Glutamatergic neuron (in vitro differentiated cells): Measurements from ENCODE around the gene FRMD4A. TPM values are rescaled to one million over a fixed set of nuclear protein-coding genes. Genes with fewer than 3 reads are reported as not detected.

Source experiments
- DNase-seq: peaks from one replicate; pipeline ENCODE4 v3.0.0; 2022
- H3K27ac Mint-ChIP-seq: one replicate; pipeline ENCODE4 v1.8.0; 2020; ENCODE audit warnings: mild to moderate bottlenecking, mixed read lengths, inconsistent platforms; ENCODE audit not compliant: unreplicated experiment
- H3K27me3 Mint-ChIP-seq: one replicate; pipeline ENCODE4 v1.8.0; 2020; ENCODE audit warnings: mild to moderate bottlenecking, moderate library complexity, mixed read lengths, inconsistent platforms; ENCODE audit not compliant: unreplicated experiment
- H3K36me3 Mint-ChIP-seq: one replicate; pipeline ENCODE4 v1.8.0; 2020; ENCODE audit warnings: mild to moderate bottlenecking, mixed read lengths, inconsistent platforms; ENCODE audit not compliant: unreplicated experiment
- H3K4me1 Mint-ChIP-seq: one replicate; pipeline ENCODE4 v1.8.0; 2020; ENCODE audit warnings: mild to moderate bottlenecking, low read depth, mixed read lengths, inconsistent platforms; ENCODE audit not compliant: unreplicated experiment
- H3K4me3 Mint-ChIP-seq: one replicate; pipeline ENCODE4 v1.8.0; 2020; ENCODE audit warnings: mild to moderate bottlenecking, mixed read lengths, inconsistent platforms; ENCODE audit not compliant: unreplicated experiment
- H3K9me3 Mint-ChIP-seq: one replicate; pipeline ENCODE4 v1.8.0; 2020; ENCODE audit warnings: mild to moderate bottlenecking, moderate library complexity, mixed read lengths, inconsistent platforms; ENCODE audit not compliant: unreplicated experiment
- CTCF ChIP-seq: fragments of 200-600 bp; sonication (generic); IDR thresholded peaks from one replicate; pipeline ENCODE4 v1.5.0; 2021; ENCODE audit not compliant: partially characterized antibody, unreplicated experiment
- total RNA-seq: library from RNA; stranded (reverse); fragmentation: NEBNext Ultra II Directional; extraction: Animal tissue kit (Norgen Biotek cat#: 25700); gene quantifications from one replicate; pipeline ENCODE4 v1.2.1, GENCODE V29; 2021; ENCODE audit not compliant: unreplicated experiment

The FRMD4A gene
- total RNA-seq, 1 donor from 2014 or later = 70.6 TPM

GRCh38 chr10:14190702-14191101 is 140.0 kb downstream of the FRMD4A start:
- Mint-ChIP-seq H3K4me3 (no peak overlapping the region), H3K27me3 (peaks cover 3% of the 10 kb centered on the region), H3K27ac (no peak overlapping the region), H3K9me3 (peaks cover 1% of the 10 kb centered on the region), H3K36me3 (no peaks in the 10 kb centered on the region), H3K4me1 (peaks cover 1% of the 10 kb centered on the region)
- no peak for DNase-seq
- TF ChIP-seq CTCF = no peak

- H3K27ac Mint-ChIP-seq = peak overlapping the region; percentile 50
- H3K4me3 Mint-ChIP-seq = no peak overlapping the region
- H3K27me3 Mint-ChIP-seq = peaks cover 5% of the 10 kb centered on the region
- peak; percentile 36 for TF ChIP-seq CTCF
- H3K9me3 Mint-ChIP-seq = peaks cover 8% of the 10 kb centered on the region
- no peaks in the 10 kb centered on the region for H3K36me3 Mint-ChIP-seq
- peaks cover 9% of the 10 kb centered on the region for H3K4me1 Mint-ChIP-seq
- no peak for DNase-seq
Observed at GRCh38 chr10:14186245-14186644, 144.5 kb downstream of the FRMD4A start.

GRCh38 chr10:14185316-14186045 is 145.2 kb downstream of the FRMD4A start:
- Mint-ChIP-seq H3K27me3 (peaks cover 5% of the 10 kb centered on the region), H3K36me3 (no peaks in the 10 kb centered on the region), H3K4me3 (peak overlapping the region; percentile 4), H3K4me1 (peaks cover 11% of the 10 kb centered on the region), H3K9me3 (peaks cover 8% of the 10 kb centered on the region), H3K27ac (peak overlapping the region; percentile 94)
- DNase-seq = peak; percentile 24
- TF ChIP-seq CTCF = no peak

GRCh38 chr10:14184841-14185315 is 145.8 kb downstream of the FRMD4A start:
- H3K36me3 Mint-ChIP-seq = no peaks in the 10 kb centered on the region
- no peak for TF ChIP-seq CTCF
- peak overlapping the region; percentile 94 for H3K27ac Mint-ChIP-seq
- no peak overlapping the region for H3K4me3 Mint-ChIP-seq
- no peak for DNase-seq
- peaks cover 5% of the 10 kb centered on the region for H3K27me3 Mint-ChIP-seq
- H3K9me3 Mint-ChIP-seq = peaks cover 8% of the 10 kb centered on the region
- peaks cover 13% of the 10 kb centered on the region for H3K4me1 Mint-ChIP-seq

- Mint-ChIP-seq H3K27me3 (peaks cover 5% of the 10 kb centered on the region), H3K4me1 (peaks cover 13% of the 10 kb centered on the region), H3K4me3 (no peak overlapping the region), H3K36me3 (no peaks in the 10 kb centered on the region), H3K9me3 (peaks cover 6% of the 10 kb centered on the region), H3K27ac (no peak overlapping the region)
- no peak for DNase-seq
- no peak for TF ChIP-seq CTCF
Observed at GRCh38 chr10:14182781-14183180, 147.9 kb downstream of the FRMD4A start.
